Measurements from ENCODE around the gene ARHGAP33. TPM values are rescaled to one million over a fixed set of nuclear protein-coding genes. Genes with fewer than 3 reads are reported as not detected.

The ARHGAP33 gene
- total and polyA plus RNA-seq, 2 of the 4 experiments (the other 2 are of a cell fraction), result 0.72 to 11.9 TPM

DNA sequence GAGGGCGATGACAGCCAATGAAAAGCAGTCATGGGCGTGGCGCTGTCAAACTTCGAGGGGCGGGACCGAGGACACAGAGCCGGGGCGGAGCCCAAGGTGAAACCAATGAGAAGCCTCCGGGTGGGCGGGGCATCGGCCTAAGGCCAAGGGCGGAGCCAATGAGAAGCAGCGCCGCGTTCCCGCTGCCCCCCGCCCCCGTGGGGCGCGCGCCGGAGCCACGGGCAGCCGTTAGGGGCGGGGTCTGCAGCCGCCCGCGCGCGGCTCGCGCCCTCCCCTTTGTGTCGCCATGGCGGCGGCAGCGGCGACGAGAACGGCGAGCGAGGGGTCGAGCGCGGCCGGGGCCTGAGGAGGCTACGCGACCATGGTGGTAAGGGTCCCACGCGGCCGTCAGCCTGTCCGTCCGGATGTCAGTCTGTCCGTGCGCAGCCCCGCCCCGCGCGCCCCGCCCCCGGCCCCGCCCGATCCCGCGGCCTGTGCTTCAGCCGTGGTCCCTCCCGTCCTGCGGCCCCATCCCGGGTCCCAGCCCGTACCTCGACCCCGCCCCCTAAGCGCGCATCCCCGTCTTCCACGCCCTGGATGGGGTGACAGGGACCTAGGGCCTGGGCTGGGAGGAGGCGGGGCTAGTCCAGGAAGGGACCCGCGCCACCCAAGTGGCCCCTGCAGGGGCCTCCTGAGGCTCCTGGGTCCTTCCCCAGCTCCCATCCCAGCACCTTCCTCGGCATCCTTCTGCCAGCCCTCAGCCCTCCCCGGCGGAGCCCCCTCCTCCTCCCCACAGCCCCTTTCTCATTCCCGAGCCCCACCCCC lies at the start of gene ARHGAP33 (continued):
- TF ChIP-seq, protein P1, sequence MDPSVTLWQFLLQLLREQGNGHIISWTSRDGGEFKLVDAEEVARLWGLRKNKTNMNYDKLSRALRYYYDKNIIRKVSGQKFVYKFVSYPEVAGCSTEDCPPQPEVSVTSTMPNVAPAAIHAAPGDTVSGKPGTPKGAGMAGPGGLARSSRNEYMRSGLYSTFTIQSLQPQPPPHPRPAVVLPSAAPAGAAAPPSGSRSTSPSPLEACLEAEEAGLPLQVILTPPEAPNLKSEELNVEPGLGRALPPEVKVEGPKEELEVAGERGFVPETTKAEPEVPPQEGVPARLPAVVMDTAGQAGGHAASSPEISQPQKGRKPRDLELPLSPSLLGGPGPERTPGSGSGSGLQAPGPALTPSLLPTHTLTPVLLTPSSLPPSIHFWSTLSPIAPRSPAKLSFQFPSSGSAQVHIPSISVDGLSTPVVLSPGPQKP (IDR thresholded peaks at IDR 0.05; ENCODE audit: borderline replicate concordance, low read depth, low read length), result no peak

DNA sequence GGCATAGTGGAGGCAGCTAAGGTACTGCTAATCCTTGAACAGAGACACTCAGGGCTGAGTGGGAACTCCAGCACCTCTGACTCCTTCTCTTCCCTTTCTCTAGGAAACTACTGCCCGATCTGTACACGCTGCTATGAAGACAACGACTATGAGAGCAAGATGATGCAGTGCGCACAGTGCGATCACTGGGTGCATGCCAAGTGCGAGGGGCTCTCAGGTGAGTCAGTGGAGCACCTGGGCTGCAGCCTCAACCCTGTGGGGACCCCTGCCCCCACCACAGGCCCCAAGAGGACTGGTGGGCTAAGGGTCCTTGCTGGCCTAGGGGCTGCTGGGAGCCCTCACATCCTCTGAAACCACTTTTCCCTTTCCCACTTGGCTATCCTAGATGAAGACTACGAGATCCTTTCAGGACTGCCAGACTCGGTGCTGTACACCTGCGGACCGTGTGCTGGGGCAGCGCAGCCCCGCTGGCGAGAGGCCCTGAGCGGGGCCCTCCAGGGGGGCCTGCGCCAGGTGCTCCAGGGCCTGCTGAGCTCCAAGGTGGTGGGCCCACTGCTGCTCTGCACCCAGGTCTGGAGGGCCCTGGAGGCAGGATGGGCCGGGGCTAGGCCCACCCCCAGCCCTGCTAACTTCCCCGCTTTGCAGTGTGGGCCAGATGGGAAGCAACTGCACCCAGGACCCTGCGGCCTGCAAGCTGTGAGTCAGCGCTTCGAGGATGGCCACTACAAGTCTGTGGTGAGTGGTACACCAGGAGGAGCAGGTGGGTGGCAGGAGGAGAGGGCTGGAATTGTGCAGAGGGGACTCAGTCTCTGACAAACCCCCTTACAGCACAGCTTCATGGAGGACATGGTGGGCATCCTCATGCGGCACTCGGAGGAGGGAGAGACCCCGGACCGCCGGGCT lies 48.1 kb upstream of the ARHGAP33 start:
- Histone ChIP-seq H2AFZ (replicated peaks; ENCODE audit: low read length, poor library complexity) (no peak overlapping the region), H3K36me3 (ENCODE audit: control insufficient read depth, insufficient read depth, low read length) (peaks cover 97% of the 10 kb centered on the region), H3K79me1 (ENCODE audit: low read depth in 1 of 2, low read length in 2 of 2) (peaks cover 12 to 19% of the 10 kb centered on the region in 2 experiments), H2BK5ac (ENCODE audit: low read depth, low read length, poor library complexity, severe bottlenecking) (no peak overlapping the region), H3K4me2 (ENCODE audit: low read depth, low read length) (no peak overlapping the region), H3K27ac (ENCODE audit: insufficient read depth, low read length) (no peak overlapping the region), H4K91ac (ENCODE audit: insufficient read depth, low read depth, low read length) (no peak overlapping the region), H3K4ac (ENCODE audit: low read depth, low read length) (no peak overlapping the region), H2BK15ac (ENCODE audit: low read depth, low read length) (no peak overlapping the region), H2BK120ac (ENCODE audit: low read depth, low read length) (no peak overlapping the region), H3K23ac (ENCODE audit: low read depth, low read length) (no peak overlapping the region), H3K27me3 (ENCODE audit: control insufficient read depth, insufficient read depth, low read length) (no peaks in the 10 kb centered on the region), H3K14ac (replicated peaks; ENCODE audit: low read depth, low read length) (no peak overlapping the region), H3K4me1 (ENCODE audit: control insufficient read depth, insufficient read depth, low read length) (no peaks in the 10 kb centered on the region), H3K4me3 (ENCODE audit: insufficient read depth, low read depth, low read length) (no peak overlapping the region), H2AK5ac (ENCODE audit: low read depth, low read length) (no peak overlapping the region), H3K56ac (ENCODE audit: extremely low read depth, insufficient read depth, low read length) (no peak overlapping the region), H3K9ac (ENCODE audit: low read depth, low read length) (no peak overlapping the region), H2AK9ac (replicated peaks; ENCODE audit: low read depth, low read length, poor library complexity) (no peak overlapping the region), H2BK20ac (ENCODE audit: low read depth, low read length) (no peak overlapping the region), H3K18ac (ENCODE audit: low read depth, low read length) (no peak overlapping the region), H4K20me1 (ENCODE audit: insufficient read depth, low read length) (peaks cover 22% of the 10 kb centered on the region), H4K5ac (ENCODE audit: low read depth, low read length) (no peak overlapping the region), H3K9me1 (ENCODE audit: insufficient read depth, low read length) (no peaks in the 10 kb centered on the region), H4K8ac (ENCODE audit: low read depth in 2 of 2, low read length in 2 of 2) (no peak overlapping the region), H3K9me3 (ENCODE audit: control insufficient read depth, insufficient read depth, low read length) (no peaks in the 10 kb centered on the region)
- ChIA-PET POLR2A (ENCODE audit: unreplicated experiment) (no interaction called here), CTCF (no interaction called here)
- dilution Hi-C loops (cut with HindIII; ENCODE audit: low sequenced_read_pairs, unreplicated experiment), result no loop called here
- ATAC-seq (ENCODE audit: low read depth) (no peak), DNase-seq (no peak)
- in situ Hi-C loops (cut with MboI; ENCODE audit: low sequenced_read_pairs), result no loop called here
- 95% methylated on average over 10 of the region's 25 CpGs; no CpG with 5 or more reads in 1 of the 2 experiments for WGBS, 2 experiments (ENCODE audit: extremely low coverage in 2 of 2, insufficient read length in 1 of 2)
- no TSS peak for BruUV-seq (replicated peaks)
- intact Hi-C loops (cut with micrococcal nuclease), result no loop called here
- TF ChIP-seq, protein P2, sequence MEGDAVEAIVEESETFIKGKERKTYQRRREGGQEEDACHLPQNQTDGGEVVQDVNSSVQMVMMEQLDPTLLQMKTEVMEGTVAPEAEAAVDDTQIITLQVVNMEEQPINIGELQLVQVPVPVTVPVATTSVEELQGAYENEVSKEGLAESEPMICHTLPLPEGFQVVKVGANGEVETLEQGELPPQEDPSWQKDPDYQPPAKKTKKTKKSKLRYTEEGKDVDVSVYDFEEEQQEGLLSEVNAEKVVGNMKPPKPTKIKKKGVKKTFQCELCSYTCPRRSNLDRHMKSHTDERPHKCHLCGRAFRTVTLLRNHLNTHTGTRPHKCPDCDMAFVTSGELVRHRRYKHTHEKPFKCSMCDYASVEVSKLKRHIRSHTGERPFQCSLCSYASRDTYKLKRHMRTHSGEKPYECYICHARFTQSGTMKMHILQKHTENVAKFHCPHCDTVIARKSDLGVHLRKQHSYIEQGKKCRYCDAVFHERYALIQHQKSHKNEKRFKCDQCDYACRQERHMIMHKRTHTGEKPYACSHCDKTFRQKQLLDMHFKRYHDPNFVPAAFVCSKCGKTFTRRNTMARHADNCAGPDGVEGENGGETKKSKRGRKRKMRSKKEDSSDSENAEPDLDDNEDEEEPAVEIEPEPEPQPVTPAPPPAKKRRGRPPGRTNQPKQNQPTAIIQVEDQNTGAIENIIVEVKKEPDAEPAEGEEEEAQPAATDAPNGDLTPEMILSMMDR (conservative IDR thresholded peaks at IDR 0.05; ENCODE audit: low read depth, low read length), result no peak
- TF ChIP-seq MXI1 (IDR thresholded peaks at IDR 0.05; ENCODE audit: borderline replicate concordance, low read depth, low read length) (no peak), MAFK (IDR thresholded peaks at IDR 0.05; ENCODE audit: low read depth, low read length) (no peak), RFX5 (IDR thresholded peaks at IDR 0.05; ENCODE audit: low read depth, low read length) (no peak)

All from IMR-90 (cell line).